Fibroblast of pulmonary artery (primary cell): ENCODE measurements around the gene BEND3.
"Not testable (repeated sequence)": the region's sequence is repeated elsewhere in the genome, so short reads cannot be mapped to it uniquely, and the experiment has no call there.

Experiments
- DNase-seq: peaks from one replicate; pipeline ENCODE4 v3.0.0-alpha.2; 2010; ENCODE audit warnings: low read depth
- H3K4me3 ChIP-seq: replicated peaks from 2 replicates; pipeline ENCODE4 v1.5.1; 2011; ENCODE audit warnings: low read depth, mild to moderate bottlenecking, control low read depth, low read length, moderate library complexity
- CTCF ChIP-seq: IDR thresholded peaks from 2 replicates; pipeline ENCODE4 v1.5.1; 2011; ENCODE audit warnings: mild to moderate bottlenecking, control low read depth, low read length, inconsistent platforms; ENCODE audit errors: missing control alignments

Gene BEND3

GRCh38 chr6:107144666-107145065 is 29.4 kb upstream of the BEND3 start:
- H3K4me3 ChIP-seq = no peak overlapping the region
- no peak for DNase-seq
- no peak for TF ChIP-seq CTCF

DNA sequence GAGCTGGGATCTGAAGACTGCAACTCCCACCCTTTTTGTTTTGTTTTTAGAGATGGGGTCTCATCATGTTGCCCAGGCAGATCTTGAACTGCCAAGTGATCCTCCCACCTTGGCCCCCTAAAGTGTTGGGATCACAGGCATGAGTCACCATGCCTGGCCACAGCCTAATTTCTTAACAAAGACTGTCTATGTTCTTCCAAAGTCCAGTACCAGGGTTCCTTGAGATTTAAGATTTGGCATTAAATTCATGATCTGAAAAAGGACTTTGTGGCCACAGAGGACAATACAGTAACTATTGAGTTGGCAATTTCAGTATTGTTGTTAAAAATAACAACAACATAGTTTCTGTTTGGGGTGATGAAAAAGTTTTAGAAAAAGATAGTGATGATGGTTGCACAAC is 28.7 kb upstream of the BEND3 start:
- TF ChIP-seq CTCF = no peak
- no peak overlapping the region for H3K4me3 ChIP-seq
- DNase-seq = peak; percentile 10

DNA sequence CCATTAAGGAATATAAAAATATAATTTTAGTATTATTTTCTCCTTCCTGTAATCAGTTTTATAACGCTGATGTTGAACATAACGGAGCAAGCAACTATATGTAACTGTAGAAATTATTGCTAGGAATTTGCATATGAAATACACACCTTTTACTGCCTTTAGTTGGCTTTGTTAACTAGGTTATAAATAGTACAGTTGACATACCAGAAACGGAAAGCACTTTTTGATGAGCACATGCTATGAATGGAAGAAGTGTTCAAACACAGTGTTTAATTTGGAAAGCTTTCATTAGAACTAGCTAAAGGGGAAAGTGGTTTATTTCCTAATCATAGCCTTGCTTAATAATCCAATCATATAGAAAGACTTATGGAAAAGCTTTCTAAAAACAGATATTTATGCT is 25.3 kb upstream of the BEND3 start:
- no peak overlapping the region for H3K4me3 ChIP-seq
- TF ChIP-seq CTCF = no peak
- DNase-seq = no peak

- not testable (repeated sequence) for DNase-seq, H3K4me3 ChIP-seq
Observed at GRCh38 chr6:107136324-107136723, 21.0 kb upstream of the BEND3 start.

GRCh38 chr6:107135048-107135680 is 19.8 kb upstream of the BEND3 start:
- not testable (repeated sequence) for DNase-seq

GRCh38 chr6:107132330-107132954 is 17.1 kb upstream of the BEND3 start:
- no peak overlapping the region for H3K4me3 ChIP-seq
- DNase-seq = peak; percentile 55
- TF ChIP-seq CTCF = peak; percentile 50

More at GRCh38 chr6:107135048-107135680, 19.8 kb upstream of the BEND3 start:
- H3K4me3 ChIP-seq = not testable (repeated sequence)

DNA sequence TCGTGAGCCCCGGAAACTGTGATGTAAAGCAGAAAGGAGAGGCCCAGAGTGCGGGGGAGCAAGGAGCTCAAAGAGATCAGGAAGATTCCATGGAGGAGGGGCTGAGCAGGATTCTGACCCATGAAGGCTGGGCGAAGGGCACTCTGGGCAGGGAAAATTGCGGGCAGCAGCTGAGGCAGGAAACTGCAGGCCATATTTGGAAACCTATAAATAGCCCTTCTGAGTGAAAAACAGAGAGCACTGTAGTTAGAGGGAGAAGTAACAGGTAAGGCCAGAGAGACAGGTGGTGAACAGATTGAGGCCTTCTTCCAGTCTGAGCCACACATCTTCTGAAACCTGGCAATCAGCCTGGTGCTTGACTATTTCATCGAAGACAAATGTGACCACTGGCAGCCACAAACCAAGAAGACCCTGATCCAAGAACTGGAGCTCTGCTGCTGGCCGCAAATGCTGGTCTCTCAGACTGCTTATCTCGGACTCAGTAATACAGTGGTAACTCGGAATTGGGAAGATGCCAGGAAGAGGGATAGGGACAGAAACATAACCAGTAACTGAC is 14.1 kb upstream of the BEND3 start:
- no peak for TF ChIP-seq CTCF
- H3K4me3 ChIP-seq = no peak overlapping the region
- no peak for DNase-seq

DNA sequence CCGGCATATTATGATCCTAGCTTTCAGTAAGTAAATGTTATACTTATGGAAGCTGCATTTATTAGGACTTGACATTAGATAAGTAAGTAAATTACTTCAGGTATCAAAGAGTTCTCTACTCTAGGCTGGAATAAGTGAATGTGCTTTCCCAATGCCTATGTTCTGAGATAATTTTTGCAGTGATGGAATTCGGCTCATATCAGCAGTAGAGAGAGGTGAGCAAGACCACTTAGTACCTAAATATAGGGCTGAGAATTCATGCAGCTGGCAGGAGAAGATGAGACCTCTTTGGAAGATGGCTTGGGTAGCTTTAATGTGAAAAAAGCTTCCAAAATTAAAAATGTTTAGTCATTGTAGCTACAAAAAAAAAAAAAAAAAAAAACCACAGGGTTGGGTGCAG is 13.3 kb upstream of the BEND3 start:
- no peak for TF ChIP-seq CTCF
- no peak overlapping the region for H3K4me3 ChIP-seq
- peak; percentile 35 for DNase-seq
